ENCODE measurements around the gene GNPAT. TPM values are rescaled to one million over a fixed set of nuclear protein-coding genes. Genes with fewer than 3 reads are reported as not detected.

GNPAT gene
- total and polyA plus RNA-seq, 2 of the 8 experiments (the other 6 are each of a cell fraction or from before 2014, with no cell fraction given) = 22.9 to 47.4 TPM

DNA sequence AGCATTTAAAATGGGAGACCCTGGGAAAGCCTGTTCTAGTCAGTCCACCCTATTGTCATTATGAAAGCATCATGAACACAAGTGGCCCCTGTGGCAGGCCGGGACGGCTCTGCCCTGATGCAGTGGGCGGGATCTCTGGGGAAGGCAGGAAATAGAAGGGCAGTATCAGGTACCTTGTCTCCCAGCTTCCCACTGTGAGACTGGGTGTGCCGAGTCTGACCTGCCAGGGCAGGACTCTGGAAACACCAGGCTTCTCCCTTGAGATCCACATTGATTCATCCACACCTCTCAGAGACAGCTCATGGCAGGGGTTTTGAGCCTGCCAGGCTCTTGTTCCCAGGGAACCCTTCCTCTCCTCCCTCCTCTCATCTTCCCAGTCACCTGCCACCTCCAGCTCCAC lies 24.5 kb upstream of the GNPAT start:
- FAIRE-seq (no peak), DNase-seq (ENCODE audit: low read depth in 1 of 2, low spot score in 2 of 2) (no peak)
- H3K4me1 ChIP-seq (replicated peaks in 1 of 4; ENCODE audit: control insufficient read depth in 3 of 4, insufficient read depth in 4 of 4, low read length in 3 of 4) = peaks cover 0 to 7% (median under 1%) of the 10 kb centered on the region in 4 experiments; a peak in 6 of 7 replicates
- no peaks in the 10 kb centered on the region for H3K79me1 ChIP-seq (ENCODE audit: low read depth, low read length)
- H3K4ac ChIP-seq (replicated peaks; ENCODE audit: insufficient read length, low read depth, low read length) = no peak overlapping the region
- no peak overlapping the region for H3K4me2 ChIP-seq (ENCODE audit: insufficient read depth in 1 of 2, low read depth in 2 of 2, low read length in 2 of 2)
- no peak overlapping the region for H4K8ac ChIP-seq (ENCODE audit: extremely low read depth, insufficient read depth, low read length)
- H3K14ac ChIP-seq (ENCODE audit: insufficient read length) = no peak overlapping the region
- WGBS, 2 experiments (ENCODE audit: extremely low coverage in 1 of 2, insufficient coverage in 1 of 2, insufficient read length in 1 of 2, insufficient replicate concordance in 2 of 2, low coverage in 1 of 2, low lambda C conversion rate in 2 of 2, missing lambda C conversion rate in 1 of 2) = 66% methylated on average over 4 of the region's 4 CpGs; no CpG with 5 or more reads in 1 of the 2 experiments
- H3K27me3 ChIP-seq (replicated peaks in 1 of 4; ENCODE audit: control insufficient read depth in 3 of 4, extremely low read depth in 1 of 4, insufficient read depth in 3 of 4, low read length in 3 of 4) = peaks cover 31 to 53% (median 44%) of the 10 kb centered on the region in 4 experiments
- TF ChIP-seq EZH2 (IDR thresholded peaks at IDR 0.05; ENCODE audit: low read depth, low read length, severe bottlenecking) (no peak), TAF7 (optimal IDR thresholded peaks at IDR 0.05; ENCODE audit: borderline replicate concordance, low read depth, low read length) (no peak), POLR2A (IDR thresholded peaks at IDR 0.05; ENCODE audit: control extremely low read depth in 1 of 2, low read depth in 2 of 2, low read length in 2 of 2) (no peak), SIX5 (IDR thresholded peaks at IDR 0.05; ENCODE audit: low read depth, low read length) (no peak), NANOG (IDR thresholded peaks at IDR 0.05; ENCODE audit: insufficient read depth, low read depth, low read length, poor library complexity, severe bottlenecking) (no peak), CREB1 (IDR thresholded peaks at IDR 0.05) (no peak), POU5F1 (IDR thresholded peaks at IDR 0.05; ENCODE audit: low read depth, low read length) (no peak), SIRT6 (IDR thresholded peaks at IDR 0.05; ENCODE audit: low read length) (no peak), BCL11A (IDR thresholded peaks at IDR 0.05; ENCODE audit: low read depth in 2 of 2, low read length in 2 of 2) (no peak)
- no peak overlapping the region for H2BK15ac ChIP-seq (ENCODE audit: low read length)
- H4K91ac ChIP-seq (replicated peaks; ENCODE audit: insufficient read length, low read length) = no peak overlapping the region
- no peak overlapping the region for H3K23ac ChIP-seq (ENCODE audit: insufficient read length)
- ChIA-PET POLR2A (ENCODE audit: partially characterized antibody) (no interaction called here), CTCF (ENCODE audit: partially characterized antibody) (interaction anchor here (0.6 to 1.7 kb wide), 3 partner anchors 54 to 201 kb away, joined by 3 to 4 read pairs (median 3); partner anchors contain the start of gene TRIM67)
- H2BK120ac ChIP-seq (replicated peaks; ENCODE audit: low read depth, low read length) = no peak overlapping the region
- no peaks in the 10 kb centered on the region for H3K79me2 ChIP-seq (ENCODE audit: control insufficient read depth in 1 of 2, insufficient read depth in 2 of 2, low read length in 2 of 2)
- no peak overlapping the region for H3K18ac ChIP-seq (ENCODE audit: extremely low read depth, low read length)
- no peak overlapping the region for H3K56ac ChIP-seq (replicated peaks; ENCODE audit: insufficient read length, low read depth, low read length)
- H2BK20ac ChIP-seq (ENCODE audit: low read length) = no peak overlapping the region
- H2BK12ac ChIP-seq (ENCODE audit: low read depth, low read length) = no peak overlapping the region
- H3K9me3 ChIP-seq (ENCODE audit: insufficient read depth in 2 of 2, low read depth in 1 of 2, low read length in 1 of 2) = no peaks in the 10 kb centered on the region
- no peak overlapping the region for H4K5ac ChIP-seq (ENCODE audit: insufficient read length, low read depth, low read length)
- H3K27ac ChIP-seq (ENCODE audit: low read depth, low read length) = no peak overlapping the region
- H2BK5ac ChIP-seq (ENCODE audit: low read depth, low read length) = no peak overlapping the region
- H3K36me3 ChIP-seq (ENCODE audit: control insufficient read depth in 2 of 4, insufficient read depth in 4 of 4, low read length in 3 of 4) = no peaks in the 10 kb centered on the region
- no peak overlapping the region for H3K4me3 ChIP-seq (ENCODE audit: extremely low read depth in 1 of 4, insufficient read depth in 2 of 4, low read depth in 3 of 4, low read length in 4 of 4)
- peaks cover 0 to 7% of the 10 kb centered on the region in 2 experiments for H4K20me1 ChIP-seq (replicated peaks in 1 of 2; ENCODE audit: control insufficient read depth in 1 of 2, insufficient read depth in 2 of 2, low read length in 2 of 2)
- no peaks in the 10 kb centered on the region for H3K23me2 ChIP-seq (ENCODE audit: low read depth, low read length)
- no peak overlapping the region for H3K9ac ChIP-seq (replicated peaks in 1 of 4; ENCODE audit: extremely low read depth in 1 of 4, low read depth in 3 of 4, low read length in 3 of 4)
- H2AFZ ChIP-seq (ENCODE audit: low read length) = no peak overlapping the region
- no peak overlapping the region for H2AK5ac ChIP-seq (ENCODE audit: low read depth, low read length)
